ENCODE measurements around the gene KCNJ12.

The KCNJ12 gene

DNA sequence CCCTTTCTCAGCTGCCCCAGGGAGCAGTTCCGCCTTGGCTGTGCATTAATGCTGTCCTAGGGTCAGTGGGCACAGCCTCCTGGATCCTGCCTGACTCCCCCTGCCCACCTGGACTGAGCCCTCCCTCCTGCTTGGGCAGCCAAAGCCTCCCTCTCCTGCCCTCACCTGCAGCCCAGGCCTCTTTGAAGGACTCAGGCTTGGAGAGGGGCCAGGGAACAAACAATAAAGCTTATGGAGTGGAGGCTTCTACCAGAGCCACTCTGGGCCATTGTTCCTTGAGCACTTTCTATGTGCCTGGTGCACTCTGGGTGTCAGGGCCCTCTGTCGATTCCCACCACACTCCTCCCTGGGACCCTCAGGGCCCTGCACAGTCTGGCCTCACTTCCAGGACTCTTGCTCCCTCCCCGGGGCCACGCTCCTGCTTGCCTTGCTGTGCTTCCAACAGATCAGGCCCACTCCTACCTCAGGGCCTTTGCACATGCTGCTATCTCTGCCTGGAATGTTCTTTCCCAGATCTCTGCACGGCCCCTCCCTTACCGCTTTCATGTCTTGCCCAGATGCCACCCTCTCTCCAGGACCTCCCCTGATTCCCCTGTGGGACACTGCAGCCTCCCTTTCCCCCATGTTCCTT, 5.0 kb downstream of the KCNJ12 start:
- in situ Hi-C loops (cut with HindIII; ENCODE audit: low sequenced_read_pairs) = no loop called here
- no peak for DNase-seq (ENCODE audit: low read depth, low spot score)
- no peak for TF ChIP-seq CTCF (IDR thresholded peaks at IDR 0.05; ENCODE audit: low read depth, low read length)
- H3K4me3 ChIP-seq (ENCODE audit: low read depth, low read length) = no peak overlapping the region

DNA sequence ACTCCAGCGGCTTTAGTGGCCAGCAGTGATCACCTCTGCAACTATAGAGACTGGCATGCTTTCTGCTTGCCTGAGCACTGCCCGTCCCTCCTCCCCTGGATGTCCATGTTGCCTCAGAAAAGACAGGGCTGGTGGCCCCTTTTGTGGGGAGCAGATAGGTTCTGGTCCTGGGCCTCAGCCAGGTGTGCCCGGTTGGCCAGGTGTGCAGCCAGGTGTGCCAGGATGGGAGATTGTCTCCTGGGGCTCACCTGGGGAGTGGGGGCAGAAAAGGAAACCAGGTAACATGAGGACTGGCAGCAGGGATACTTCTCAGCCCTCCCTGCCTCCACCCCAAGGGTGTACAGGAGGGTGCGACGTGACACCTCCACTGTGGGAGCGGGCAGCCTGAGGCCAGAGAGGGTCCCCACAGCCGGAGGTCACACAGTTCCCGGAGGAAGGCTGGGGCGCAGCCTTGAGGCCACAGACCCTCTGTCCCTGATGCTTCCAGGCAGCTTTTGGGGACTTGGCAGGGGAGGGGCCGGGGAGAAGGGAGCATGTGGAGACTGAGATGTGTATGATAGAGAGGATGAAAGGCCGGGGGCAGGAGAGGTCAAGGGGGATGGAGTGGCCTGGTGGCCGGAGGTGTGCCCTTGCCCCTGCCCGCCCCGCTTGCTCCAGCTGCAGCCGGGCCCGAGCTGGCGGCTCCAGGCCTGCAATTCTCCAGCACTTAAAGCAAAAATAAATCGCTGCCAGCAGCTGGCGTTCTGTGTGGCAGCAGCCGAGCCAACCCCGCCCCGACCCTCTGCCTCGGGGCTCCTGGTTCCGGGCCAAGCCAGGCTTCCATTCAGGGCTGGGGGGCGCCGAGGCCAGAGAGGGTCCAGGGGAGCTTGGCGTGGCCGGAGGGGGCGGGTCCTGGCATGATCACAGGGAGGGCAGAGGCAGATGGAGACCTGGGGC, 6.7 kb downstream of the KCNJ12 start:
- H3K4me3 ChIP-seq (ENCODE audit: low read depth, low read length) = no peak overlapping the region
- TF ChIP-seq CTCF (IDR thresholded peaks at IDR 0.05; ENCODE audit: low read depth, low read length) = no peak
- DNase-seq (ENCODE audit: low read depth, low spot score) = no peak
- in situ Hi-C loops (cut with HindIII; ENCODE audit: low sequenced_read_pairs) = no loop called here

DNA sequence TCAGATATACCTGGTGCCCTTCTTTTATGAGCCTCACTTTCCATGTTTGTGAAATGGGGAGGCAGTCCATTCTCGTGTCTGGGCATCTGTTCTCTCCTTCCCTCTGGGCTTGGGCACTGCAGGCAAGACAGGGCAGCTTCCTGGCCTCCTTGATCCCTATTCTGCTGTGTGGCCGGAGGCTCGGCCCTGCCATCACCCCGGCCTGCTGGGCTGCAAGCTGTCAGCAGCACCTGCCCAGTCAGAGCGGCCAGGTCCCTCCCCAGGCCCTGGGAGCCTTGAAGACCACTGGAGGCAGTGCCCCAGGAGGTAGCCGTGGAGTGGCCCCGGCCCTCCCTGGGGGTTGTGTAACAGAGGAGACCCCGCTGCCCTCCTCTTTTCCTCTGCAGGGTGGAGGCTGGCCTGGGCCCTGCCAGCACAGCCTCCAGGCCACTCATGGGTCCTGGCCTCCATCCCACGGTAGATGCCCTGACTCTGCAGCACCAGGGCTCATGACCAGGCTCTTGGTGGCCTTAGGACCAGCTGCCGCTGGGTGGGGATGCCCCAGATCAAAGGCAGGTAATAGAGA, 9.2 kb downstream of the KCNJ12 start:
- in situ Hi-C loops (cut with HindIII; ENCODE audit: low sequenced_read_pairs) = no loop called here

DNA sequence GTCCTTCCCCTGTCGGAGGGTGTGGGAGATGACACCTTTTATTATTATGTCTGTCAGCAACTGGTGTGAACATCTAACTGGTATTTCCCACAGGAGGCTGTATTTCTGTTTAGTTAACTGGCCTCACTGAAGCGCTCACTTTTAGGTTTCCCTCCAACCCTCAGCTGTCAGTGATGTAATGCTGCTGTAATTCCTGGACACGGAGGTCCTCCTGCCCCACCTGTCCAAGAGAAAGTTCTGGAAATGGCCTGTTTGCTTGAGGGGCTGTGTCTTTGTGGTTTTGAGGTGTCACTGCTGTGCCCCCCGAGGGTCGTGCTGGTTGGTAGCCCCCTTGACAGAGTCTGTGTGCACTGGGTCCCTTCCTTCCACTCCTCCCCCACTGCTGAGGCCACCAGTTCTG, 11.5 kb downstream of the KCNJ12 start:
- in situ Hi-C loops (cut with HindIII; ENCODE audit: low sequenced_read_pairs) = no loop called here
- H3K4me3 ChIP-seq (ENCODE audit: low read depth, low read length) = no peak overlapping the region
- TF ChIP-seq CTCF (IDR thresholded peaks at IDR 0.05; ENCODE audit: low read depth, low read length) = no peak

More for the DNA sequence above, 9.2 kb downstream of the KCNJ12 start:
- no peak for DNase-seq (ENCODE audit: low read depth, low spot score)
- no peak for TF ChIP-seq CTCF (IDR thresholded peaks at IDR 0.05; ENCODE audit: low read depth, low read length)
- no peak overlapping the region for H3K4me3 ChIP-seq (ENCODE audit: low read depth, low read length)

DNA sequence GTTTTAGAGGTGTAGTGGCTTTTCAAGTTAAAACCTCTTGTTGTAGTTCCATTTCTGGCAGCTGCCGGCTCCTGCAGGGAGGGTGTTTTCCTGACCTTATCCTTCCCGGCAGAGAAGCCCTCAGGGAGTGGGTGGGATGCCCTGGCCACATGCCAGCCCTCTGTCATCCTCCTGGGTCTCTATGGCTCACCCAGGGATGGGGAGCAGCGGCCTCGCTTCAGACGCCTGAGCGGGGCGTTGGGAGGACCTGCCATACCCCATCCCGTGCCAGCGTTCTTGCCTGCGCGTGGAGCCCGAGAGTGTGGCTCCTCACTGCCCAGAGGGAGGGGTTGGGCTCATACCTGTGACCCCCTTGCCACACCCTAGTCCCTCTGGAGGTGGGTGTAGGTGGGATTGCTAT, 11.9 kb downstream of the KCNJ12 start:
- no peak for TF ChIP-seq CTCF (IDR thresholded peaks at IDR 0.05; ENCODE audit: low read depth, low read length)
- in situ Hi-C loops (cut with HindIII; ENCODE audit: low sequenced_read_pairs) = no loop called here
- no peak for DNase-seq (ENCODE audit: low read depth, low spot score)
- no peak overlapping the region for H3K4me3 ChIP-seq (ENCODE audit: low read depth, low read length)

More for the DNA sequence above, 11.5 kb downstream of the KCNJ12 start:
- no peak for DNase-seq (ENCODE audit: low read depth, low spot score)

DNA sequence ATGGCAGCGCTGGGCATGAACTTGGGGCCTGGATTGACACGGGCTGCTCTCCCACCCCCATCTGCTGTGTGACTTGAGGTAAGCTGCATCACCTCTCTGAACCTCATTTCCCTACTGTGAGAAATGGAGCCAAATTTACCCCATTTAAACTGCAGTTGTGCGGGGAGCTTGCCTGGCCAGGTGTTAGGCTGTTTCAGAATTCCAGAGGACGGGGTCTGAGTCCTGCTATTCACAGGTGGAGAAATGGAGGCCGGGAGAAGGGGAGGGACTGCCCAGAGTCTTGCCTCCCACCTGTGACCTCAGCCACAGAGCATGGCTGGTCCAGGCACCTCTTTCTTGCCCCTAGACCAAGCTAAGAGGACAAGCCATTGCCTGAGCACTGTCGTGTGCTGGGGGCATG, 12.8 kb downstream of the KCNJ12 start:
- in situ Hi-C loops (cut with HindIII; ENCODE audit: low sequenced_read_pairs) = no loop called here
- H3K4me3 ChIP-seq (ENCODE audit: low read depth, low read length) = no peak overlapping the region
- no peak for DNase-seq (ENCODE audit: low read depth, low spot score)
- no peak for TF ChIP-seq CTCF (IDR thresholded peaks at IDR 0.05; ENCODE audit: low read depth, low read length)
